ENCODE measurements around the gene RNF144A.

DNA sequence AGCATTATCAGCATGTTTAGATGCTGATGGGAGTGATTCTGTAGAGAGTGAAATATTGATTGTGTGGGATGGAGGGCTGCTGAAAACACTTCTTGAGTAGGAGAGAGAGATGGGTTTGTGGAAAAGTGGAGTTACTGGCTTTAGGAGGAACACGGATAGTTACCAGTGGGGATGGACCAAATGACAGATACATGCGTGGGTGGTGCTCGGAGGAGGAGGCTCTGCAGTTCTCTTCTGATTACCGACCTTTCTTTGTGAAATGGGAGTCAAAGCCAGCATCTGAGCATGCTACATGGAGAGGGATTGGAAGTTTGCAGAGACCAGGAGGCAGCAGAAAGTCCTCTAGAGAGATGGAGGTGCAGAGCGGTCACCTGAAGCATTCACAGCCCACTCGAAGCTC lies 26.3 kb downstream of the RNF144A start:
- TF ChIP-seq EZH2phosphoT487 (IDR thresholded peaks at IDR 0.05; ENCODE audit: low read length) (no peak), EZH2 (optimal IDR thresholded peaks at IDR 0.05; ENCODE audit: low read depth, low read length) (no peak)
- TF ChIP-seq, protein P1, sequence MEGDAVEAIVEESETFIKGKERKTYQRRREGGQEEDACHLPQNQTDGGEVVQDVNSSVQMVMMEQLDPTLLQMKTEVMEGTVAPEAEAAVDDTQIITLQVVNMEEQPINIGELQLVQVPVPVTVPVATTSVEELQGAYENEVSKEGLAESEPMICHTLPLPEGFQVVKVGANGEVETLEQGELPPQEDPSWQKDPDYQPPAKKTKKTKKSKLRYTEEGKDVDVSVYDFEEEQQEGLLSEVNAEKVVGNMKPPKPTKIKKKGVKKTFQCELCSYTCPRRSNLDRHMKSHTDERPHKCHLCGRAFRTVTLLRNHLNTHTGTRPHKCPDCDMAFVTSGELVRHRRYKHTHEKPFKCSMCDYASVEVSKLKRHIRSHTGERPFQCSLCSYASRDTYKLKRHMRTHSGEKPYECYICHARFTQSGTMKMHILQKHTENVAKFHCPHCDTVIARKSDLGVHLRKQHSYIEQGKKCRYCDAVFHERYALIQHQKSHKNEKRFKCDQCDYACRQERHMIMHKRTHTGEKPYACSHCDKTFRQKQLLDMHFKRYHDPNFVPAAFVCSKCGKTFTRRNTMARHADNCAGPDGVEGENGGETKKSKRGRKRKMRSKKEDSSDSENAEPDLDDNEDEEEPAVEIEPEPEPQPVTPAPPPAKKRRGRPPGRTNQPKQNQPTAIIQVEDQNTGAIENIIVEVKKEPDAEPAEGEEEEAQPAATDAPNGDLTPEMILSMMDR (IDR thresholded peaks at IDR 0.05; ENCODE audit: low read length) = no peak

Data from MM.1S (cell line).